ENCODE data around the gene WBP1.

WBP1 gene

DNA sequence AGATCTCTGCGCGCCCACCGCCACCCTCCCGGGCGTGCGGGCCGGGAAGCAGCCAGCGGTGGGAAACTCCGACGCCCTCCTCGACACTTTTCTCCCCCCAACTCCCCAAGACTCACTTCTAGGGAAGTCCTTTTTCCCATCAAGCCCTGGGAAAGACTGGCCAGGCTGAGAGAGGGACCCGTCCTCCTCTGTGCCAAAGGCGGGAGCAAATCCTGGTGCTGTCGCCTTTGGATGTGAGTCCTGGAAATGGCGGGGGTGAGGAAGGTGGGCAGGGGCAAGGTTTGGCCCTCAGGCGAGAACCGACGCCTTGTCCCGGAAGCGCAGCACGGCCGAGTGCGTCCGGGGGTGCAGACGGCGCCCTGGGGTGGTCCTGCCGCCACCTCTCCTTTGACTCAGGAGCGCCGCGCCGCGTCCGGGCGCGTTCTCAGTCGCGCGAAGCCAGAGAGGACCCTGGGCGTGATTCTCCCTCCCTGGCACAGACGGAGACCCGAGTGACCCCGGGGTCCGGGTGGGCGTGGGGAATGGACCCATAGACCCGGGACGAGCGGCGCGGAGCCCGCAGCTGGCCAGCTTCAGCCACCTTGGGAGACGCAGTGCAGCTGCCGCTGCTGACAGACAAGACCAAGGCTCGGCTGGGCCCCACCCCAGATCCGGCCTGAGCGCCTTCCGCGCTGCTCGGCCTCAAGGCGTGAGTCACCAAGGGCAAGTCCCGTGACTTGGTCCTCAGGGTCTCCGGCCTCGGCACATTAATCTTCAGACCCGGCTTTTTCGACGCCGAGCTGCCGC, 44.7 kb downstream of the WBP1 start:
- peak; percentile 46 for DNase-seq (ENCODE audit: low read depth)
- TF ChIP-seq CTCF (conservative IDR thresholded peaks at IDR 0.05; ENCODE audit: low read depth, low read length) = peak; percentile 43
- H3K4me3 ChIP-seq (ENCODE audit: low read length) = peak overlapping the region; percentile 62

- no peak for DNase-seq (ENCODE audit: low read depth)
- TF ChIP-seq CTCF (conservative IDR thresholded peaks at IDR 0.05; ENCODE audit: low read depth, low read length) = no peak
- peak overlapping the region; percentile 62 for H3K4me3 ChIP-seq (ENCODE audit: low read length)
These were observed 45.6 kb downstream of the WBP1 start for GRCh38 chr2:74503506-74504475.

DNA sequence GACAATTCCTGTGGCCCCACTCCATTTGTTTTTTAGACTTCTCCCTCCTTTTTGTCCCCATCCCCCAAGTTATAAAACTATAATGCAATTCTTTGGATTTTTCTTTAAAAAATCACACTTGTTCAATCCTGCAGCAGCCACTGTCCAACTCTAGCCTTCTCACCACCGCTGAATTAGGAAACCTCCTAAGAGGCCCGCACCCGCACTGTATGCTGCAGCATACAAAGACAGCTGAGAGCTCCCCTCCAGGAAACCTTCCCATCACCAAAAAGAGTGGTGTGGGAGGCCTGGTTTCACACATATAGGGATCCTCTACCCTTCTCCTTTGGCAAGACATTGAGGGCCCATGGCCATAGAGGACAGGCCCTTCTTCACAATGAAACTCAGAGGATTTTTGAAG, 46.4 kb downstream of the WBP1 start:
- no peak for TF ChIP-seq CTCF (conservative IDR thresholded peaks at IDR 0.05; ENCODE audit: low read depth, low read length)
- H3K4me3 ChIP-seq (ENCODE audit: low read length) = no peak overlapping the region
- DNase-seq (ENCODE audit: low read depth) = no peak

- DNase-seq (ENCODE audit: low read depth) = no peak
- H3K4me3 ChIP-seq (ENCODE audit: low read length) = peak overlapping the region; percentile 14
- no peak for TF ChIP-seq CTCF (conservative IDR thresholded peaks at IDR 0.05; ENCODE audit: low read depth, low read length)
These were observed 47.4 kb downstream of the WBP1 start for GRCh38 chr2:74505448-74506246.

DNA sequence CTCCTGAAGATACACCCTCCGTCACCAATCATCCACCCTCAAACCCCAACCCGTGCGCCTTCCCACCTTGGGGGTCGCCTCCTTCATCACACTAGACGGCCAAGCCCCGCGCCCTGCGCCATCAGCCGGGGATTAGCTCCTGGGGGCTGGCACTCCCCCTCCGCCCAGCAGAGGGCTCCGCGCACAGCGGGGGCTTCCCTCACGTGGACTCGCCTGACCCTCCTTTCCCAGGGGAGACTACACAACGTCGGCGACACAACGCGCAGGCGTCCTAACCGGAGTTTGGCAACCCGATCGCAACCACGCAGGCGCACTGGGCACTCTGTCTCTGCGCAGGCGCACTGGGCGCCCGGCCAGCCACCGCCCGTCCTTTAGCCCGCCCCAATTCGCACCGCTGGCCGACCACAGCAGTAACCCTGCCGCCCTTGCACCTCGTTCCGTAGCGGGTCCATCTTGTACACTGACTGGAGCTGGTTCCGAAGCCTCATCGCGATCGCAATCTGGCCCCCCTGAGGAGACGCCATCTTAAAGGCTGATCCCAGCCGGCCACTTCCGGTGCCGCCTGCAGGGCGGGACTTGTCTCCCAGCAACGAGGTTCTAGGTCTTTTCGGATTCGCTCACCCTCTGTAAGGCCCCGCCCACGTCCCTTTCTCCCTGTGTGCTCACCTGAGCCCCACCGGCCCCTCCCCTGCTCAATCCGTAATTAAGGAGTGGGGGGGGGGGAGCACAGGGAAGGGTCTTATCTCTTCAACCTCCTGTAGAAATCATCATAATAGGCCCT, 49.1 kb downstream of the WBP1 start, which contains the start of gene PCGF1:
Gene PCGF1, minus strand, starts transcription at position 551 of the 781 bp plus-strand sequence. Its CDS starts 27 bp downstream, at position 524.
- DNase-seq (ENCODE audit: low read depth) = peak; percentile 85
- peak; percentile 46 for TF ChIP-seq CTCF (conservative IDR thresholded peaks at IDR 0.05; ENCODE audit: low read depth, low read length)
- peak within 1 kb of the TSS; percentile 98 for H3K4me3 ChIP-seq (ENCODE audit: low read length)
